GM19238 (cell line): ENCODE data around the gene PHF2.

Experiments used
- DNase-seq: peaks from one replicate; pipeline ENCODE4 v3.0.0; 2011; ENCODE audit warnings: low spot score; ENCODE audit not compliant: insufficient read length

PHF2 gene

GRCh38 chr9:93649610-93650261 lies 73.4 kb downstream of the PHF2 start:
- DNase-seq: no peak

GRCh38 chr9:93650448-93650847 lies 74.1 kb downstream of the PHF2 start:
- no peak for DNase-seq

DNA sequence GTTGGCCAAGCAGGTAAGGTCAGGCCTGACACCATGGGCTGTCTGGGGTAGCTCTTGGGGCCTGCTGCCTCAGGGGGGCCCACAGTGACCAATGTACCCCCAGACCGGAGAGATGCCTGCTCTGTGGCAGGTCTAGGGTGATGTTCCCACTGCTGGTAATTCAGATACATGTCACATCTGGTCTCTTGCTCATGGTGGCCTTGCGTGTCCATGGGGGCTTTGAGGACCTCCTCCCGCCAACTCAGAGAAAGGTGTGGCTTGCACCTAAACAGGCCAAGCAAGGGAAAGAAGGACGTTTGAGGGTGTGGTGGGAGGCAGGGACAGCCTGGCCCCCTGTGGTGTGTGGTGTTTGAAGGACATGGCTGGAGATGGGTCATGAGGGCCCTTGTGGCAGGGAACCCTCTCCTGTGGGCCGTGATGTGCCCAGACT lies 75.2 kb downstream of the PHF2 start:
- no peak for DNase-seq

DNA sequence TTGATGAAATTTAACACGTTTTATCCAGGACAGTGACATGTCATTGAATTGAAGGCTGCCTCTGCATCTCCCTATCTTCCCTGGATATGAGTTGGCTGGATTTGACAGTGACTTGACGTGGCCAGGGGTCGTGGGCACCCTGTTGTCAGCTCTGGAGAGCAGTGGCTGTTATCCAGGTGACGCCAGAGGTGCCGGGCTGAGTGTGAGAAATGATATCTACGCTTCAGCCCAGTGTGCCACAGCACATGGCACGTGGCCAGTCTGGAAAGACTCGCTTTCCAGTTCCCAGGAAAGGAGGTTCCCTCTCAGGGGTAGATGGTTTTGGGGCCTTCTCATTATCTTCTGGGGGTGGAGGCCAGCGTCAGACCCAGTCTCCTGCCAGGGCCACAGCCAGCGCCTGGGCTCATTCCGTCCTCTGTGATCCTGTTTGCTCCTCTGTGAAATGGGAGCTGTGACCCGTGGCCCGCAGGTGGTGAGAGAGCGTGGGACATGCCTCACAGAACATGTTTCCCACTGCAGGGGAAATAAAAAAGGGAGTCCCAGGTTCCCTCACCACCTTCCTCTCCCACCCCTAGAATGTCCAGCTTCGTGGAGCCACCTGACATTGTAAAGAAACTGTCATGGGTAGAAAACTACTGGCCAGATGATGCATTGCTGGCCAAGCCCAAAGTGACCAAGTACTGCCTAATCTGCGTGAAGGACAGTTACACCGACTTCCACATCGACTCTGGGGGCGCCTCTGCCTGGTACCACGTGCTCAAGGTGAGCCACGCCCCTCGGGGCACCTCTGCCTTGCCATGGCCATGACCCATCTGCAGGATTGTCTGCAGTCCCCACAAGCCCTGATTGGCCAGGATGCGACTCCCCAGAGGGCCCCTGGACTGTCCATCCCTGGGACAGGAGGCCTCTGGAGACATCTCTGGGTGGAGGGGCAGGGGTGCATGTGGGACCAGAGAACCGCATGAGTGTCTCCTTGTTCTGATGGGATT lies 76.5 kb downstream of the PHF2 start:
- no peak for DNase-seq

GRCh38 chr9:93653760-93654159 lies 77.4 kb downstream of the PHF2 start:
- no peak for DNase-seq

GRCh38 chr9:93654351-93654961 lies 78.1 kb downstream of the PHF2 start:
- no peak for DNase-seq

DNA sequence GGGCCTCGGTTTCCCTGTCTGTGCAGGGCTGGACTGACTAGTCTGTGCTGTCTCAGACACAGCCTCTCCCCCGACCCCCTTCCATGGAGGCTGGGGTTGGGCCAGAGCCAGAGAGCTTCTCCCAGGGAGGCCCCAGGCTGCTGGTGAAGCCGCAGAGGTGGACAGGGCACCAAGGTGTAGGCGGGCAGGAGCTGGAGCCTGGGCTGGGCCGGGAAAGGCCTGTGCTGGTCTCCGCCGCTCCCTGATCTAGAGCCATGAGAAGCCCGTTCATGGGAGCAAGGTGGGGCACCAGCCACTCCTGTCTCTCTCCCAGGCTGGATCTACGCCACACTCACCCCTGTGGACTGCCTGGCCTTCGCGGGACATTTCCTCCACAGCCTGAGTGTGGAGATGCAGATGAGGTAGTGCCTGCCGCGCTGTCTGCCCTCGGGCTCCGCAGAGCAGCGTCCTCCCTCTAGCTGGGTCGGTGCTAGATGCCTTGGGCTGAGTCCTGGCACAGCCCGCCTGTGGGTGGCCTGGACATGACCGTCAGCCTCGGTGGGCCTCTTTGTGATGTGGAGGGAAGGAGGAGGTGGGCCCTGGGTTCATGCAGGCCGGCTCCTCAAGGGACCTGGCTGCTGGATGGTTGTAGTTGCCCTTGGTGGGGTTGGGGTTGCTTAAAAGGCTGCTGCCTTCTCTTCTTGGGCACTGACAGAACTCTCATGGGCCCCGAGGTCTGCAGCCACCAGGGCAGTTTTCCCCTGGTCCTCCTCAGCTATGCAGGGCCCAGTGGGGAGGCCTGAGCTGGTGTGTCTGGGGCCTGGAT lies 79.4 kb downstream of the PHF2 start:
- DNase-seq: no peak

DNA sequence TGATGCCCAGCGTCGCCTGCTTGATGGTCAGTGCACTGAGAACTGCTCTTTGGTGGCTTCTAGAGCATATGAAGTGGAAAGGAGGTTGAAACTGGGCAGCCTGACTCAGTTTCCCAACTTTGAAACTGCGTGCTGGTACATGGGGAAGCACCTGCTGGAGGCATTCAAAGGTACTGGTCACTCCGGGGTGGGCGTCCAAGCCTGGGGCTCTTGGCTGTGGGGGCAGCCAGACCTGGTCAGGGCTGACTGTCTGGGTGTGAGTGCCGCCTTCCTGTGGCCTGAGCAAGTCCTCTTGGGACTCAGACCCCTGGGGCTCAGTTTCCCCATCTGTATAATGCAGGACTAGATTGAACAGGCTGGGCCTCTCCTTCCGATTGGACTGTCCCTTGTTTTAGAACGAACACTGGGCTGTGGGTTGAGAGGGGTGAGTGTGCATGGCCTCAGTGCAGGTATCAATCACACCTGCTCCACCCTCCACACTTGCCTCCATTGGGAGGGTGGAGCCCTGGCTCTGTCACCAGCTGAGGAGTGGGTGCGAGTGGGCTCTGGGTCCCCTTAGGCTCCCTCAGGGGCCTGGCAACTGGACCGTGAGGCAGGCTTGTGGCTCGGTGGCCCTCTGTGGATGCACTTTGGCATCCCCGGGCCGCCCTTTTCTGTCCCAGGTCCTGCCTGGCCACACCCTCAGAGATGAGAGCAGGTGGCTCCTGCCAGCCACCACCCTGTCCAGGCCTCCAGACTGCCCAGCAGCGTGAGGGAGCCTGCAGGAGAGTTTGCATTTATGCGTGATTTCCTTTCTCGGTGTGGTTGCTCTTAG lies 80.2 kb downstream of the PHF2 start:
- DNase-seq: no peak

DNA sequence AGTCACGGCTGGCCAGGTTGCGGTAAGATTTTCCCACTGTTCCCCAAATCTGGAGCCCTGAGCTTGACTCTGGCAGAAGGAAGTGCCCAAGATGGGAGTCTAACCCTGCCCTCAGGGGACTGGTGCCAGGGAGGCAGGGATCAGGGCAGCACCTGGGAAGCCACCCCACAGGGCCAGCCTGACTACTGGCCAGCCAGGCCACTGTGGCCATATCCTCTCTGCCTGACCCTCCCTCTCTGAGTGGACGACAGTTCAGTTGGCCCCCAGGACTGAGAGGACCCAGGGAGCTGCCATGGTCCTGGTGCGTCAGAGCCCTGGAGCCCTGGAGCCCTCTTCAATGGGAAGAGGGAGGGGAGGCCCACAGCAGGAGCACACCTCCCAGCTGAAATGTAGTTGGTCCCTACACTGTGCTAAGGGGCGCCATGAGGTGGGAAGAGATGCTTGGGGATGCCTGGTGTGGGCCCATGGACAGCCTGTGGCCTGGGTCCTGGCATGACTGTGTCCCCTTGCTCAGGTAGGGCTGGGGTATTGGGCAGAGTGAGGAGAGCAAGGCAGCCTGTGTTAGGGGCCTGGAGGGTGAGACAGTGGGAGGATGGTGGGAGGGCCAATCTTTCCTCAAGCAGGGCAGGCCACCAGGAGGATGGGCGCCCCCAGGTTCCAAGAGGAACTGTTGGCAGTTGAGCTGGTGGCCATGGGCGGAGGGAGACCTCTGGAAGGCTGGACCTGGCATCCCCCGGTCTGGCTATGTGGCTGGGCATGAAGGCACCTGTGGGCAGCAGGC lies 81.1 kb downstream of the PHF2 start:
- DNase-seq: no peak

DNA sequence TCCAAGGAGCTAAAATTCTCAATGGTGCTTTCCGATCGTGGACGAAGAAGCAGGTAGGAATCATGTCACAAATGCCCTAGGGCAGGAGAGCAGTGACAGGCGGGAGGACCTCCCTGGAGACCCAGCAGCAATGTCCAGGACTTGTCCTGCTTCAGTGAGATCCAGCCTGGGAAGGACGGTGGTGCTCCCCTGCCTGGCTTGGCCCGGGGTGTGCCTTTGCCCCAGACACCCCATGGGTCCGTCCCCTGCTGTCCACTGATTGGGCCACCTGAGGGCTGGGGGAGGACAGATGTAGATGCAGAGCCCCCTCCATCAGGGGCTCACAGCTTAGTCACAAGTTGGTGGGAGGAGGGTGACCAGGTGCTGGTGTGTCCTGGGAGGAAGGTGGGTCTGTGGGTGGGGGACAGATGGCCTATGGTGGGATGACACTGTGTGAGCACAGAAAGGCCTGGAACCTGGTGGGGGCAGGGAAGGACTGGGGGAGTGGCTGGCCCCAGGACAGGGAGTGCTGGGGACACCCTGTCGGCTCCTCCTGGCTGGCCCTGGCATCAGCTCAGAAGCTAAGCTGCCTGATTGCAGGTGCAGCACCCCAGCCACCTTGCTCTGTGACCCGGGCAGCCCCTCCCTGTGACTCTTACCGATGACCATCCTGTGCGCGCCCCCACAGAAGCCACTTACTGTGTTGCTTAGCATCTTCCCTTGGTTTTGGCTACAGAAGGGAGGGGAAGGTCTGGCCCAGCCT lies 82.0 kb downstream of the PHF2 start:
- DNase-seq: no peak

GRCh38 chr9:93659044-93659836 lies 82.9 kb downstream of the PHF2 start:
- DNase-seq: no peak

DNA sequence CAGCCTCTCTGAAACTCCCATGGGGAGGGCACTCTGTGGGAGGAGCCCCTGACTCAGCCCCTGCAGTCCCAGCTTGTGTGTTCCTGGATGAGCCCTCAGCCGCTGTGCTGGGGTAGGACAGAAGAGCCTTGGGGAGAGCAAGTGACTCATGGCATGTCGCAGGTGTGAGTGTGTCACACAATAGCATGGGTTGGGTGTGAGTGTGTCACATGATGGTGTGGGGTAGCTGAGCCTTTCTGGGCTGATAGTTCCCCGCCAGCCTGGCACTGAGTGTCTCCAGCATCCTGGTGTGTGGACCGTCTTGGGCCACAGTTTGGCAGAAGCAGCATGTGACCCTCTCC lies 83.4 kb downstream of the PHF2 start:
- no peak for DNase-seq

GRCh38 chr9:93660352-93661046 lies 84.1 kb downstream of the PHF2 start:
- DNase-seq: no peak

GRCh38 chr9:93661591-93661990 lies 85.2 kb downstream of the PHF2 start:
- no peak for DNase-seq

GRCh38 chr9:93662016-93662638 lies 85.7 kb downstream of the PHF2 start:
- no peak for DNase-seq

GRCh38 chr9:93662952-93663572 lies 86.7 kb downstream of the PHF2 start:
- no peak for DNase-seq
